ENCODE measurements around the gene AP1M1. TPM values are rescaled to one million over a fixed set of nuclear protein-coding genes. Genes with fewer than 3 reads are reported as not detected.

AP1M1 gene
- total RNA-seq, 1 experiment from 2014 or later = 30.3 TPM

GRCh38 chr19:16248380-16249023 is 50.8 kb downstream of the AP1M1 start:
- H3T11ph ChIP-seq (ENCODE audit: low read length) = no peak overlapping the region
- H3K27me3 ChIP-seq (ENCODE audit: insufficient read depth, low read length) = no peaks in the 10 kb centered on the region
- no peak overlapping the region for H3K9ac ChIP-seq (ENCODE audit: extremely low read depth, insufficient read length, low read length)
- no peak overlapping the region for H2BK5ac ChIP-seq (ENCODE audit: insufficient read length, low read length)
- no peak overlapping the region for H3K14ac ChIP-seq (ENCODE audit: insufficient read depth, low read length)
- H2AK5ac ChIP-seq (ENCODE audit: insufficient read length, low read length) = no peak overlapping the region
- TF ChIP-seq, protein P1, sequence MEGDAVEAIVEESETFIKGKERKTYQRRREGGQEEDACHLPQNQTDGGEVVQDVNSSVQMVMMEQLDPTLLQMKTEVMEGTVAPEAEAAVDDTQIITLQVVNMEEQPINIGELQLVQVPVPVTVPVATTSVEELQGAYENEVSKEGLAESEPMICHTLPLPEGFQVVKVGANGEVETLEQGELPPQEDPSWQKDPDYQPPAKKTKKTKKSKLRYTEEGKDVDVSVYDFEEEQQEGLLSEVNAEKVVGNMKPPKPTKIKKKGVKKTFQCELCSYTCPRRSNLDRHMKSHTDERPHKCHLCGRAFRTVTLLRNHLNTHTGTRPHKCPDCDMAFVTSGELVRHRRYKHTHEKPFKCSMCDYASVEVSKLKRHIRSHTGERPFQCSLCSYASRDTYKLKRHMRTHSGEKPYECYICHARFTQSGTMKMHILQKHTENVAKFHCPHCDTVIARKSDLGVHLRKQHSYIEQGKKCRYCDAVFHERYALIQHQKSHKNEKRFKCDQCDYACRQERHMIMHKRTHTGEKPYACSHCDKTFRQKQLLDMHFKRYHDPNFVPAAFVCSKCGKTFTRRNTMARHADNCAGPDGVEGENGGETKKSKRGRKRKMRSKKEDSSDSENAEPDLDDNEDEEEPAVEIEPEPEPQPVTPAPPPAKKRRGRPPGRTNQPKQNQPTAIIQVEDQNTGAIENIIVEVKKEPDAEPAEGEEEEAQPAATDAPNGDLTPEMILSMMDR (conservative IDR thresholded peaks at IDR 0.05) = no peak
- Mint-ChIP-seq H3K36me3 (ENCODE audit: insufficient read depth in 1 of 3, low read depth in 3 of 3) (no peaks in the 10 kb centered on the region), H3K9me3 (no peaks in the 10 kb centered on the region), H3K27me3 (ENCODE audit: low read depth) (peaks cover 6% of the 10 kb centered on the region), H3K4me1 (peaks cover 2% of the 10 kb centered on the region in 2 experiments; a peak in 1 of 4 replicates), H3K4me3 (no peak overlapping the region), H3K27ac (no peak overlapping the region)
- no peak overlapping the region for H3K56ac ChIP-seq (ENCODE audit: insufficient read length, low read depth, low read length)
- H3K79me1 ChIP-seq (ENCODE audit: insufficient read depth, low read depth, low read length, poor library complexity, severe bottlenecking) = no peaks in the 10 kb centered on the region
- no peak overlapping the region for H2BK15ac ChIP-seq (ENCODE audit: low read depth, low read length)
- no peak overlapping the region for H3K4me2 ChIP-seq (ENCODE audit: insufficient read depth, insufficient read length, low read length)
- H3K23ac ChIP-seq (ENCODE audit: insufficient read length, low read depth, low read length) = no peak overlapping the region
- no peak overlapping the region for H3K18ac ChIP-seq (ENCODE audit: insufficient read length, low read depth, low read length)
- H3K9me3 ChIP-seq (ENCODE audit: control insufficient read depth, low read depth, low read length) = no peaks in the 10 kb centered on the region
- H4K20me1 ChIP-seq (ENCODE audit: control insufficient read depth, insufficient read depth, insufficient read length) = no peaks in the 10 kb centered on the region
- no CpG with 5 or more reads among the region's 7 CpGs for WGBS (ENCODE audit: extremely low coverage, insufficient read length, low lambda C conversion rate)
- no peak overlapping the region for H2AFZ ChIP-seq (ENCODE audit: low read length)
- DNase-seq = no peak
- no peak overlapping the region for H4K8ac ChIP-seq (replicated peaks; ENCODE audit: insufficient read length, low read depth, low read length)
- H3K27ac ChIP-seq (ENCODE audit: insufficient read length, low read depth, low read length) = no peak overlapping the region
- no peak overlapping the region for H2BK20ac ChIP-seq (ENCODE audit: low read depth, low read length, poor library complexity, severe bottlenecking)
- no peaks in the 10 kb centered on the region for H3K4me1 ChIP-seq (ENCODE audit: insufficient read depth, low read length)
- no peak overlapping the region for H2BK120ac ChIP-seq (ENCODE audit: low read depth, low read length, poor library complexity, severe bottlenecking)
- H2BK12ac ChIP-seq (ENCODE audit: insufficient read length, low read depth, low read length) = no peak overlapping the region
- H4K5ac ChIP-seq (ENCODE audit: insufficient read length, low read depth, low read length) = no peak overlapping the region
- no peaks in the 10 kb centered on the region for H3K23me2 ChIP-seq (ENCODE audit: insufficient read length, low read depth, low read length, poor library complexity, severe bottlenecking)
- no peak overlapping the region for H3K4ac ChIP-seq (ENCODE audit: low read depth, low read length)
- no peak overlapping the region for H4K91ac ChIP-seq (ENCODE audit: insufficient read length, low read depth, low read length)
- H3K79me2 ChIP-seq (ENCODE audit: insufficient read depth, low read length) = no peaks in the 10 kb centered on the region

Data from H9 (cell line).